ENCODE data around the gene C1orf53.

The C1orf53 gene

GRCh38 chr1:197907846-197908616, 5.6 kb downstream of the C1orf53 start:
- ATAC-seq: no peak
- DNase-seq: no peak

GRCh38 chr1:197908716-197909220, 6.3 kb downstream of the C1orf53 start:
- peak; percentile 16 for ATAC-seq
- no peak for DNase-seq

DNA sequence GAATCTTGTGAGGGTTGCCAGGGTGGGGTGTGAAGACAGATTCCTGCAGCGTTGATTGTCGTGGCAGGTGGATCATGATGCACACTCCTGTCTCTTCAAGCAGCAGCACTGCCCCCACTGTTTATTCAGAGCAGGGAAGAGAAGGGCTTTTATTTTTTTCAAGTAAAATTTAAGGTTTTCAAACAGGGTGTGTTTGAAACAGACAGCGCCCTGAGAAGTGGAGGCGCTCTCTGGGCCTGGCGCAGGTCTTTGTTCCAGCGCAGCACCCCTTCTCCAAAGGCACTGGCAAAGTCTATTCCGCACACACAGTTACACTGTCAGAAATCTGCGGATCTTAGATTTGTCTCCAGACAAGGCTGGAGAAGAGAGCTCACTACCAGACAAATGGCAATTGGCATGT, 7.0 kb downstream of the C1orf53 start:
- DNase-seq (no peak), ATAC-seq (peak; percentile 11)

GRCh38 chr1:197910120-197910991, 7.9 kb downstream of the C1orf53 start:
- no peak for DNase-seq

GRCh38 chr1:197911111-197911856, 8.9 kb downstream of the C1orf53 start:
- no peak for ATAC-seq

More at GRCh38 chr1:197910120-197910991, 7.9 kb downstream of the C1orf53 start:
- ATAC-seq: no peak

GRCh38 chr1:197911857-197912696, 9.6 kb downstream of the C1orf53 start:
- ATAC-seq (no peak), DNase-seq (no peak)

More at GRCh38 chr1:197911111-197911856, 8.9 kb downstream of the C1orf53 start:
- no peak for DNase-seq

DNA sequence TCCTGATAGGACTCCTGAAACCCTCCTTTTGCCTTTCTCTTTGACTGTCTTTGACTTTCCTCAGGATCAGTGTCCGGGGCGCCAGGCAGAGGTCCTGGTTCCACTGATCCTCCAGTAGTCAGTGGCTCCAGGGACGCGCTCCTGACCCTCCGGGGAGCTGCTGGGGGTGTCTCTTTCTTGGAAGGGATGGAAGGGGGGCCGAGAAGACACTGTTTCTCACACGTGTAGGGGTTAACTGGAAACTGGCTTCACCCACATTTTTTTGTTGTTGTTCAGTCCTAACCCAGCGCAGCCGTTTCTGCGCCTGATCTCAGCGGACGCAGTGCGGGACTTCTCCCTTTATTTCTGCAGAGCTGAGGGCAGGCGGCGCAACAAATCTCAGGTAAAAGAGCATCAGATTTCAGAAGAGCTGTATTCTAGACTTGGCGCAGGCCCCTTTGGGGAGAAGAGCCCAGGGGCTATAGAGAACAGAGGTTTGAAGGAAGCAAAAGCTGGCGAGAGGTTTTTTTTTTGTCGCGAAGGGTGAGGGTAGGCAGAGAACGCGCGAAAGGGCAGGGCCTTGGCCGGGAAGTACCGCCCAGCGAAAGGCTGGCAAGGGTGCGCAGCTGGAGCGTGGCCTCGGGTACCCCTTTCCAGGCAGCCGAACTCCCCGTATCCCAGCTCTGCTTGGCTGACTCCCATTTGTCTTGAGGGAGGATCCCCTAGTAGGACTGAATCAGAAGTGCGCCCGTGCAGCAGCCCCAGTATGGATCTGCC, 10.5 kb downstream of the C1orf53 start:
- ATAC-seq (no peak), DNase-seq (no peak)

GRCh38 chr1:197913495-197914276, 11.3 kb downstream of the C1orf53 start:
- no peak for DNase-seq
- no peak for ATAC-seq

DNA sequence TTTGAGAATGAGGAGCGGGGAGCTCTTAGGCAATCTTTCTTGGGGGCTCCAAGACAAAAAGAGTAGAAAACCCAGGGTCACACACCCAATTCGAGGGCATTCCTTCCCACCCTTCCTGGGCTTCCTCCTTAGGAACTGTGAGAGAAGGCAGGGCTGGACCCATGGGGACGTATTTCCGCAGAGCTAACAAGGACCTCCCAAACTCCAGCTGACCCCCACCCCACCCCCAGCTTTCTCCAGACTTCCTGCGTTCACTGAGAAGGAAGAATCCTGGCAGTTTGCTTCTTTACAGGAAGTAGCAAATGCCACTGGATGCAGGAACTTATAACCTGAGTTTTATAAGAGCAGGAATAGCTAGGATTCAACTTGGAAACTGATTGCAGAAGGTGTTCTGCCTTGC, 12.1 kb downstream of the C1orf53 start:
- DNase-seq (no peak), ATAC-seq (no peak)

DNA sequence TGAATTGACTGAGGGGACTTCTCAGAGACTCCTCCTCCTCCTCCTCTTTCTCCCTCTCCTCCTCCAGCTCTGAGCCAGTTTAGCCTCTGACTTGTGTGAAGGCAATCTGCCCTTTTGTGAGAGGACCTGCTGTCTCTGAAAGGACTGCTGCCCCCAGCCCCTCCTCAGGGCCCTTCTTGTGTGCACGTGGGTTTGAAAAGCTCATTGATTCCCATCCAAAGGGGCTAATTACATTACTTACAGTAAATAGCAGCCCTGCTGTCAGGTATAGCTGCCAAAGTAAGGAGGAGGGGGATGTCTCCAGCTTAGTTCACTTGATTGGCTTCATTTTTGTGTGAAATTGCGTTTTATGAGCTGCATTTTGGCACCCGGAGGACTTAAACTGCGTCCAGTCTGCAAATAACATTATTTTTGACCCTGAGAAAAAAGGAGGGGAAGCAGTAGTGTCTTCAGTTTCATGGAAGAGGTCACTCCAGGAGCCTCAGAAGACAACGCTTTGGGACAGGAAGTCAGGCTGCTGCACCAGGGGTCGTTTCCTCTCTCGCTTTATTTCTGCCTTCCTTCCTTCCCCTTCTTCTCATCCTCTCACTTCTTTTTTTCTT, 12.9 kb downstream of the C1orf53 start:
- no peak for DNase-seq
- ATAC-seq: no peak

DNA sequence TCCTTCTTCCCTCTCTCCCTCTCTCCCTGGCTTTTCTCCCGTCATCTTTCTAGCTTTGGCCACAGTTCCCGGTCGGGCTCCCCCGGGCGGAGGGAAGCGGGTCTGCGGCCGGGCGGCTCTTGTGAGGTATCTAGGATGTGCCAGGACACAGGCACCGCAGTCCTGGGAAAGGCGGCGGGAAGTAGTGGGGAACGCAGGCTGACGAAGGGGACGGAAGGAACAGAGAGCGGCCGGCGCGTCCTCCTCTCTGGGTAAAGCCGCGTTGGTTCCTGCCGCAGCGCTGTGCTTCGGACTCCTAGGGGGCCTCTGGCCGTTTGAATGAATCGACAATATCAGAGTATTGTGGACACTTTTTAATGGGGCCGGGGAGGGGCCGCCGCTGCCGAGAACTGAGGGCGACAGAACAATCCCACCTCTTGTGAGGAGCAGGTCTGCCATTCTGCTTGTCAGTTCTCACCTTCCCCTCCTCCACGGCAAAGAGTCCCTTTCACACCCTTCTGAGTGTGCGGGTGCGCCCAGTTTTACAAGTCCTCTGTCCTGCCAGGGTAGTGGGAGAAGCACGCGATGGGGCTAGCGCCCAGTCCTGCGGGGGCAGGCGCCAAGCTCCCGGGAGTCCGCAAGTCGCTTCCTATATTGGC, 13.6 kb downstream of the C1orf53 start:
- no peak for DNase-seq
- no peak for ATAC-seq

GRCh38 chr1:197916500-197916983, 14.1 kb downstream of the C1orf53 start:
- ATAC-seq: no peak
- DNase-seq: no peak

GRCh38 chr1:197917805-197918651, 15.6 kb downstream of the C1orf53 start:
- DNase-seq (no peak), ATAC-seq (peak; percentile 8)

DNA sequence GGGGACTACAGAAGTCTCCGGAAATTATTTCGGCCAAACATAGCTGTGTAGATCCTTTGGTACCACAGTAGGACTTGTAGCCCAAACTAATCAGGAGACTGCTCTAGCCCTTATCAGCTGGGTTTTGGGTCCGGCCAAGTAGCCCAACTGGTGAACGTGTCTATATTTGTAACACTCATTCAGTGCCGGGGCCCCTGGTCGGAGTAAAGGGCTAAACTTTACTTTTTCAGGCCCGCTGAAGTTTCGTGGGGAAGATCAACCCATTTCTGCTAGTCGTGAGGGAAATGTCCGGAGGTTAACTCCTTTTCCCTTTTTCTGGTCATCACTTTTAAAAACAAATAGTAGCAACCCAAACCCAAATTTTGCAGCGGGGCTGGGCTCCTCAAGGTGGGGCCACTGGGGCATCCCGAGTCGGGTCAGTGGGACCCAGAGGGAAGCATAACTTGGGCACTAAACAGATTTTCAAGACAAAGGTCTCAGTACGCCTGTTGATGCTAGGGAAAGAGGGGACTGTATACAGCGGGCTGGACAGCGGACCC, 16.4 kb downstream of the C1orf53 start:
- ATAC-seq (no peak), DNase-seq (no peak)

GRCh38 chr1:197919346-197920066, 17.1 kb downstream of the C1orf53 start:
- ATAC-seq (no peak), DNase-seq (no peak)

GRCh38 chr1:197920067-197920396, 17.6 kb downstream of the C1orf53 start:
- no peak for DNase-seq
- no peak for ATAC-seq
